Measurements from ENCODE around the gene HGF. TPM values are rescaled to one million over a fixed set of nuclear protein-coding genes. Genes with fewer than 3 reads are reported as not detected.

Gene HGF
- total RNA-seq, 2 donors from 2014 or later = 2.9 to 6.9 TPM

DNA sequence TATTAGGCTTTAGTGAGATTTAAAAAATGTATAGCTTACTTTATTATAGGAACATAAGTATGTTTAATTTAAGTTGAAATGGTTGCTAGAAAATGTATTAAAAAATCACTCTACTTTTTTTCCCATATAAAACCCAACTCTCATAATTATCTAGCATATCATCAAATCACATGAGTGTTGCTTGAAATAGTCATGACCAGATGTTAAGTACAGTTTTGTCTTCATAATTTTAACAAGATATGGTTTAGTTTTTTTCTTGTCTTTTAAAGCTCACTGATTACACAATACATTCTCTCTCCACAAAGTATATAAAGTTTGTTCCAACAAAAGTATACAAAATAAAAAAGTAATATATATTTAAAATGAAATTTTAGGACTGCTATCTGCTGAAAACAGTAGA lies 82.8 kb downstream of the HGF start:
- Histone ChIP-seq H3K36me3 (replicated peaks in 1 of 2; ENCODE audit: insufficient read depth in 1 of 2, low read depth in 2 of 2) (no peaks in the 10 kb centered on the region), H3K27me3 (no peaks in the 10 kb centered on the region)
- intact Hi-C loops (cut with DNase I) = no loop called here

GRCh38 chr7:81685270-81685868 lies 84.5 kb downstream of the HGF start:
- H3K4me3 ChIP-seq = no peak overlapping the region
- DNase-seq = no peak
- no peaks in the 10 kb centered on the region for H3K9me3 ChIP-seq
- intact Hi-C loops (cut with DNase I) = no loop called here
- 57 to 58% methylated on average over 3 of the region's 3 CpGs for WGBS, 2 donors
- peak; percentile 18 for ATAC-seq
- no peak overlapping the region for H3K27ac ChIP-seq
- no peaks in the 10 kb centered on the region for H3K36me3 ChIP-seq (replicated peaks in 1 of 2; ENCODE audit: insufficient read depth in 1 of 2, low read depth in 2 of 2)
- H3K27me3 ChIP-seq = no peaks in the 10 kb centered on the region
- TF ChIP-seq, protein P1, sequence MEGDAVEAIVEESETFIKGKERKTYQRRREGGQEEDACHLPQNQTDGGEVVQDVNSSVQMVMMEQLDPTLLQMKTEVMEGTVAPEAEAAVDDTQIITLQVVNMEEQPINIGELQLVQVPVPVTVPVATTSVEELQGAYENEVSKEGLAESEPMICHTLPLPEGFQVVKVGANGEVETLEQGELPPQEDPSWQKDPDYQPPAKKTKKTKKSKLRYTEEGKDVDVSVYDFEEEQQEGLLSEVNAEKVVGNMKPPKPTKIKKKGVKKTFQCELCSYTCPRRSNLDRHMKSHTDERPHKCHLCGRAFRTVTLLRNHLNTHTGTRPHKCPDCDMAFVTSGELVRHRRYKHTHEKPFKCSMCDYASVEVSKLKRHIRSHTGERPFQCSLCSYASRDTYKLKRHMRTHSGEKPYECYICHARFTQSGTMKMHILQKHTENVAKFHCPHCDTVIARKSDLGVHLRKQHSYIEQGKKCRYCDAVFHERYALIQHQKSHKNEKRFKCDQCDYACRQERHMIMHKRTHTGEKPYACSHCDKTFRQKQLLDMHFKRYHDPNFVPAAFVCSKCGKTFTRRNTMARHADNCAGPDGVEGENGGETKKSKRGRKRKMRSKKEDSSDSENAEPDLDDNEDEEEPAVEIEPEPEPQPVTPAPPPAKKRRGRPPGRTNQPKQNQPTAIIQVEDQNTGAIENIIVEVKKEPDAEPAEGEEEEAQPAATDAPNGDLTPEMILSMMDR (IDR thresholded peaks at IDR 0.05) = no peak
- TF ChIP-seq POLR2A (IDR thresholded peaks at IDR 0.05) = no peak
- no peaks in the 10 kb centered on the region for H3K4me1 ChIP-seq

More for the DNA sequence above, 82.8 kb downstream of the HGF start:
- TF ChIP-seq, protein P1 (IDR thresholded peaks at IDR 0.05) = no peak
- TF ChIP-seq POLR2A (IDR thresholded peaks at IDR 0.05) = no peak
- Histone ChIP-seq H3K4me3 (no peak overlapping the region), H3K9me3 (no peaks in the 10 kb centered on the region), H3K27ac (no peak overlapping the region), H3K4me1 (no peaks in the 10 kb centered on the region)
- no peak for DNase-seq
- no peak for ATAC-seq

DNA sequence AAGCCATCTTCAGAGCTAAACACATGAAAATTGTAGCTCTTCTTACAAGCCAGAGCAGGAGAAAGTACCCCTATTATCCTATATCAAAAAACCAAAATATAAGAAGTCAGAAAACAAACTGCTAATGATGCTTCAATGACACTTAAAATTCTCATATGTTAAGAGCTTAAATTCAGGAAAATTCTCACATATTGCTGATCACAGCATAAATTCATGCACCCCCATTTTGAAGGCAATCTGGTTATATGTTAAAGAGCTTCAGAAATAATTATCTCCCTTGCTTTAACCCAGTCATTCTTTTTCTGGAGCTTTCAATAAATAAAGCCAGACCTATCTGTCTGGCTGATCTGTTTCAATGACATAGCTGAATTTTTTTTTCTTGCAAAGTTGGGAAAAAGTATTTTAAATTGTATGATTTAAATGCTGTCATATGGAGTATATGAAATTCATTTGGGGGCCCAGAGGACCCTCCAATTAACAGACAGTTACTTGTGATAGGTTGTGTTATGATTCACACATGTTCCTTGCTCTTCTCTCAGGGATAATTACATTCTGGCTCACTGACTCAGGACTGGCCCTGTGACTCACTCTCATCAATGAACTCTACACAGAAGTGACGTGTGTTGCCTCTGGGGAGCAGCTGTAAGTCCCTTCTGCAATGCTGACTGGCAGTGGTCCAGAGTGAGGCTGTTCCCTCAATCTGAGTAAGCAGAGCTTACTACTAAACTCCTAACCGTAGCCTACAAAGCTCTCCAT lies 85.2 kb downstream of the HGF start:
- no peaks in the 10 kb centered on the region for H3K9me3 ChIP-seq
- TF ChIP-seq POLR2A (IDR thresholded peaks at IDR 0.05) = no peak
- TF ChIP-seq, protein P1 (IDR thresholded peaks at IDR 0.05) = no peak
- 8 to 34% methylated on average over 2 of the region's 2 CpGs for WGBS, 2 donors
- H3K27ac ChIP-seq = no peak overlapping the region
- no peaks in the 10 kb centered on the region for H3K4me1 ChIP-seq
- peak; percentile 50 to 85 (median 74) for DNase-seq
- no peak overlapping the region for H3K4me3 ChIP-seq
- no peaks in the 10 kb centered on the region for H3K27me3 ChIP-seq
- peak; percentile 74 for ATAC-seq
- H3K36me3 ChIP-seq (replicated peaks in 1 of 2; ENCODE audit: insufficient read depth in 1 of 2, low read depth in 2 of 2) = no peaks in the 10 kb centered on the region
- intact Hi-C loops (cut with DNase I) = no loop called here

GRCh38 chr7:81684033-81684432 lies 85.8 kb downstream of the HGF start:
- Histone ChIP-seq H3K4me3 (no peak overlapping the region), H3K27ac (no peak overlapping the region), H3K4me1 (no peaks in the 10 kb centered on the region), H3K27me3 (no peaks in the 10 kb centered on the region), H3K9me3 (no peaks in the 10 kb centered on the region), H3K36me3 (replicated peaks in 1 of 2; ENCODE audit: insufficient read depth in 1 of 2, low read depth in 2 of 2) (no peaks in the 10 kb centered on the region)
- no peak for ATAC-seq
- intact Hi-C loops (cut with DNase I) = no loop called here
- 51 to 53% methylated on average over 5 of the region's 5 CpGs for WGBS, 2 donors
- no peak for DNase-seq
- no peak for TF ChIP-seq POLR2A (IDR thresholded peaks at IDR 0.05)
- TF ChIP-seq, protein P1 (IDR thresholded peaks at IDR 0.05) = no peak
